GM19452 (cell line): ENCODE measurements around the gene OSER1.

Experiments
- ATAC-seq: cut with Tn5 transposase; IDR thresholded peaks from one replicate; pipeline ENCODE4 v1.9.1; 2021; ENCODE audit not compliant: unreplicated experiment

OSER1 gene

DNA sequence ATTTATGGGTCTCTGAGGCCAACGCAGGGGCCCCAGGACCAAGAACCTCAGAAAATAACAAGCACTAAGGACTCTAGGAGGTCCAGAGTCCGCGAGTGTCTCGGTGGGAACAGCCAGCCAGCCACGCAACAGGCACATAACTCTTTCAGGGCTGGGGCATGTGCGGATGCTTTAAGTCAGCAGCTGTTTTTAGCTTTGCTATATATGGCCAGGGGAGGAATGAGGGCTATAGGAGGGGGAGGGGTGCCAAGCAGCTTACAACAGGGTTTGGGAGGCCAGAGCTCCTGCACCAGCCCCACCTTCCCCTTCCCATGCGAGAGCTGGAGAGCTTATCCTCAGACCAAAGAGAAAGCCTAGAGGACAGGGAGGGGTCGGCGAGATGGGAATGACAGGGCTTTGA lies 29.8 kb downstream of the OSER1 start:
- no peak for ATAC-seq

DNA sequence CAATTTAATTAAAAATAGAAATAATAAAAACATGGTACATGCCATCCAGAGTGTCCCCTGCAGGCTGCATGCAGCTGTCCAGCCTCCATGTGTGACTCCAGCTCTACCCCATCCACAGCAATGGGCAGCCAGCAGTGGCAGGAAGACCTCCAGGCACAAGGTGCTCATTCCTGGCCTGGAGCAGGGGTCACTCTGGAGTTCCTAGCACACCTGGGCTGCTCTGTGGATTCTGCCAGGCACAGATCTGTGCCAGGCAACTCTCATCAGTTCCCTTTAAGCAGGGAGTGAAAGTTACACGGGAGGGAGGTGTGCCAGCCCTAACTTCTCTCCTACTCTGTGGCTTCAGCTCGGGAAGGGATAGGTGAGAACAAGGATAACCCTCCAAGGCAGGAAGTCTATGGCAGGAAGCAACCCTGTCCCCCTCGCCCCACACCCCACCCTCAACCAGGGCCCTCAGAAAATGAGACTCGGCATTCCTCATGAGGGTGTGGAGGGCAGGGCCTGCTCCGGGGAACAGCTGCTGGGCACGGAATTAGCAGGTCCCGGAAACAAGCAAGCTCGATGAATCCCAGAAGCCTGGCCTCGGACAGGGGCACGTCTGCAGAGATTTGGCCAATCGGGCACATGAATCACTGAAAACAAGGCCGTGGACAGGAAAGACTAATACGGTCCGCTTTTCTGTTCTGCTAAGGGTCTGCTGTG lies 33.6 kb downstream of the OSER1 start:
- no peak for ATAC-seq

DNA sequence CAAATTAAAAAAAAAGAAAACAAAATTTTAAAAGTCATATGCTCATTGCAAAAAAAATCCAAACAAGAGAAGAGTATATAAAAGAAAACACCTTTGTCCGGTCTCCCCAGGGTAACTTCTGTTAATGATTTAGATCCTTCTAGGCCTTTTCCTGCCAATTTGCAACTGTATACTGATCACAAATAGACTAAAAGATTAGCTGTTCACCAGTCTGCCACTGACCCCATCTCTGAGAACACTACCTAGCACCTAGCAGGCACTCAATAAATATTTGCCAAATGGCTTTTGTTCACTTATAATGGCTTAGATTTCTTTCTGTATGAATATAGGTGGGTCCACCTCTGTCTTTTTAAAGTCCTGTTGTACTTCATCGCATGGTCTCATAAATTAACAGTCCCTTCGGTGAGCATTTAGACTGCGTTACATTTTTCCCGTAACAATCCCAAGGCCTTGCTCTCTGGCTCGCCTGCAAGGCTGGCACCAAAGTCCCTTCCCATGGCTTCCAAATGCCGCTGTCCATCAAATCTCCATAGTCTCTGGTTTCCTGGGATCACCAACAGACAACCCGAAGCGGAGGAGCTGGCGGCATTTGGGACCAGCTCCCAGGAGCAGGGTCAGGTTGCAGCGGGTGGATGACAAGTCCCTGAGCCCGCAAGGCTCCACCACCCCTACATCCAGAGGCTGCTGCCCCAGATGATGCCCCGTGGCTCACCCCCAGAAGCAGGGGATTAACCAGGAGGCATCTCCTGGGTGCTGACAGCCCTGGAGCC lies 35.4 kb downstream of the OSER1 start:
- ATAC-seq: no peak

DNA sequence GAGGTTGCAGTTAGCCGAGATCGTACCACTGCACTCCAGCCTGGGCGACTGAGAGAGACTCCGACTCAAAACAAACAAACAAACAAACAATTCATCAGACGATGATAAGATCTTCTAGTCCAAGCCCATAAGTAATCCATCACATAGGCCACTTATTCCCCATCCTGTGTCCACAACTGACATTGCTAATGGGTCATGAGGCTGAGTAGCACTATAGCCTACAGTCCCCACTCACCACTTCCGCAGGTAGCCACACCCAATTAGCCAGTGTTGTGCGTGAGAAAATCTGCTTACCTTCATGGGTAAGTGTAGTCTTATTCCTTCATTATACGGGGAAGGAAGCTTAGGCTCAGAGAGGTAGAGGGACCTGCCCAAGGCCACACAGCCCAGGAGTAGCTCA lies 36.7 kb downstream of the OSER1 start:
- no peak for ATAC-seq

DNA sequence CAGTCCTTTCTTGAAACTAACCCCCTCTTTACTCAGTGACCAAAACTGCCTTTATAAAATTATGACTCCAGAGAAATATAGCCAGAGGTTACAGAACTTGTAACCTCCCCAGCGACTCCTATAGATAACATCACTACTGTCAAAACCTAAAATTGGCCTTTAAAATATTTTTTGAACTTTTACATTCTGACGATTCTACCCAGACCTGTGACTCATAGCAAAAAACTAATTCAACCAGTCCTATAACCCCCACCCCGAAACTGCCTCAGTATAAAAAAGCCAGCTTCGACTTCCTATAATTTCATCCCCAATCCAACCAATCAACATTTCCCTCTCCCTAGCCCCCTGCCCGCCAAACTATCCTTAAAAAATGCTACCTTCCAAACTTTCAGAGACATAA lies 37.5 kb downstream of the OSER1 start:
- no peak for ATAC-seq

DNA sequence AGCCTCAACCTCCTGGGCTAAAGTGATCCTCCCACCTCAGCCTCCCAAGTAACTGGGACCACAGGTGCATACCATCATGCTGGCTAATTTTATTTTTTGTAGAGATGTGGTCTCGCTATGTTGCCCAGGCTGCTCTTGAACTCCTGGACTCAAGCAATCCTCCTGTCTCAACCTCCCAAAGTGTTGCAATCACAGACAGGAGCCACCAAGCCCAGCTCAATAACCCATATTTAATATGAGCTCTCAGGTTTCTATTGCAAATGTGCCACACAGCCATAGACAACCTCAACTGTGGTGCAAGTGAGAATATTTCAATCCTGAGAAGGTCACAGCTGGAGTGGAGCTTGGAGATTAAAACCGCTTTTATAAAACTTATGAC lies 38.0 kb downstream of the OSER1 start:
- ATAC-seq: no peak

DNA sequence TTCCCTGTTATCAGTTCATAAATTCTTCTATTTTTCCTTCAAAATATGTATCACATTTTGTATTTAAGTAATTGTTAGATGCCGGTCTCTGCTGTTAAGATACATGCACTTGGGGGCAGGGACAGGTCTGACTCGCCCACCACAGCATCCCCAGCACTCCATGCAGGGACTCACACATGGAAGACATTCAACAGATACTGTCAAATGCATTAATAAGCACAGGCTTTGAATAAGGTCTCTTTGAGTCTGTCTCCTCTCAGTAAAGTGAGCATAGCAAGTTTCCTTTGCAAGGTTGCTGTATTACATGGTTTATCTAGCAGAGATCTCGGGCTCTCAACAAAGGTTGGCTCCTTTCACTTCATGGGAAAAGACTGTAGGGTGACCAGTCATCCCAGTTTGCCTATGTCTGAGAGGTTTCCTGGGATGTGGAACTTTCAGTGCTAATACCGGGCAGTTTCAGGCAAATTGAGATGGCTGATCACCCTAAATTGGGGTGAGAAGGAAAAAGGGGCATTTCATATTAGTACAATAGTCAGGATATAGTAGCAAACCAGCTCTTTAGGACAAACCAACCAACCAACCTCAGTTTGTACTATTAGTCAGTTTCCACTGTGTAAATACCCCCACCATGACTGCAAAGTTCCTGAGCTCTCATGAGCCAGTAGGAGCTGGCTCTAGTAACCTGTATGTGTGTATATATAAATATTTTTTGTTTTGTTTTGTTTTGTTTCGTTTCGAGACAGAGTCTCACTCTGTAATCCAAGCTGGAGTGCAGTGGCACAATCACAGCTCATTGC lies 38.6 kb downstream of the OSER1 start:
- no peak for ATAC-seq

DNA sequence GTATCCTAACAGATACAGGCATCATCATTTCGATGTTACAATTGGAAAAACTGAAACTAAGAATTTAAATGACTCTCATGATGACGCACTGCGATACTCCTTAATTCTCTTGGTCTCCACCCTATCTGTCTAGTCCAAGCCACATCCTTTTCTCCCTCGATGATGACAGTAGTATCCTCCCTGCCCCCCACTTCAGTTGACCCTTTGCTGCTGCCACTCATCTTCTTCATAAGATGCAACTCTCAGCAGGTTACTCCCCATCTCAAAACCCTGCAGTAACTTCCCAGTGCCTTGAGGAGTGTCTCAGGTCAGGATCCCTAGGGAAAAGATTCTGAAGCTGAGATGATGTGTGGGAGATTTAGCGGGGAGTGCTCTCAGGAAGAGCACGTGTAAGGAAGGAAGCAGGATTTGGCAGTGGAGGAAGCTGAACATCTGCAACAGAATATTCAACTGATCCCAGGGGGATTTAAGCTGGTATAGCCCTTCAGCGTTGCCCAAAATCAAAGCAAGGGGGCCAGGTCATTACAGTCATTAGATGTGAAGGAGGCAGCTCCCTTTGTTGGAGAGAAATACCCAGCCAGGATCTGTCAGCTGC lies 39.7 kb downstream of the OSER1 start:
- ATAC-seq: no peak

DNA sequence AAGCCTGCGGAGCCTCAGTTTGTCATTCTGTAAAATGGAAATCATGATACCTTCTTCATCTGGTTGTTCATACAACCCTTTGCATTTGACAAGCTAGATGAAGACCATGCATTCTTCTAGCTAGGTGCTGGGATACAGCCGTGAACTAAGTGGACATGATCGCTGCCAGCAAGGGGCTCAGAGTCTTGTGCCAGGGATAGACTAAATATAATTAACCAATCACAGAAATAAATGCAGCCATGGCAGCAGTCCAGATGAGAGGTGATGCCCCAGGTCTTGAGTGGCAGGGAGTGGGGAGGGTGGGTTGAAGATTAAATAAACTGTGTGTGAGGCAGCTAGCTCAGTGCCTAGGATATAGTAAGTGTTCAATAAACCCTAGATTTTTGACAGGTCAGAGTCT lies 42.8 kb downstream of the OSER1 start:
- ATAC-seq: no peak

DNA sequence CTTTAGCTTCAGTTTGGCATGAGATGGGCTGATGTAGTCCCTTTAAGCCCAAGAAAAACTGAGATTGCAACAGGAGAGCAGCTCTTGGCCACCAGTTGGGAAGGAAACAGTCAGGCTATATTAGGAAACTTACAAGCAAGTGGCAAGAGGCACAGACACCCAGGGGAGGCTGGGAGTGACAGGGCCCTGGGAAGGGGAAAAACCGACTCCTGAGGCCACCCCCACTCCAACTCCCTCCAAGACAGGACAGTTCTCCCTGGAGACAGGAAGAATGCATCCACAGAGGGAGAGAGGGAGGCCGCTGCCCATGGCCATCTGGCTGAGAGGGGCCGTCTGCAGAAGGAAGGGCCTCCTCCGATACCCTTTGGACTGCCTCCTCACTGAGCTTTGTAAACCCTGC lies 44.1 kb downstream of the OSER1 start:
- ATAC-seq: no peak

DNA sequence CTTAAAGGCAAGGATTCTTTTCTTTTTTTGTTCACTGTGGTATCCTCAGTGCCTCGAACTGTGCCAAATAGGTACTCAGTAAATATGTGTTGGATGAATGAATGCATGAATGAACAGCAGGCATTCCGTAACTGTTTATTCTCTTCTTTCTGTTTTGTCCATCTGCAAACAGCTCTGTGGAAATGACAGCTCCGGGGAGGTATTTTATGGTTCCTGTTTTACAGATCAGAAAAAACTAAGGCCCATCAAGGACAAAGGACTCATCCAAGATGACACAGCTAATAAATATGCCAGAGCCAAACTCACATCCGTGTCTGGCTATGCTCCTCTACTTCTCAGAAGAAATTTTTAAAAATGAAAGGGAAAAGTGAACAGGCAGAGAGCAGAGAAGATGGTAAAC lies 44.6 kb downstream of the OSER1 start:
- no peak for ATAC-seq

DNA sequence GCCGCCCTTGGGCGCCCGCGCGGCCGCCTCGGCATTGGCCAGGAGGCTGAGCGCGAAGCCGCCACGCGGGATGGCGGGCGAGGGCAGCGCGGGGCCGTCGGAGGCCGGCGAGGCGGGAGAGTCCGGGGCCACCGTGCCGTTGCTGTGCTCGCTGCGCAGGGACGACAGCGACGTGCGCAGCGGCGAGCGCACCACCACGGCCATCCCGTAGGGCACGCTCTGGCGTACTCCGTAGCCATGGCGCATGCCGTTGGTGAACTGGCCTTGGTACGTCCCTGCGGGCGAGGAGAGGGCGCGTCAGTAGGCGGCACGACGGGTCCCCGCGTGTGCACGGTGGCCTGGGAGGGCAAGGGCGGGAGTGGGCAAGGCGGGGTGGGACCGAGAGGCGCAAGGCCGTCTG lies 50.4 kb downstream of the OSER1 start:
- no peak for ATAC-seq

DNA sequence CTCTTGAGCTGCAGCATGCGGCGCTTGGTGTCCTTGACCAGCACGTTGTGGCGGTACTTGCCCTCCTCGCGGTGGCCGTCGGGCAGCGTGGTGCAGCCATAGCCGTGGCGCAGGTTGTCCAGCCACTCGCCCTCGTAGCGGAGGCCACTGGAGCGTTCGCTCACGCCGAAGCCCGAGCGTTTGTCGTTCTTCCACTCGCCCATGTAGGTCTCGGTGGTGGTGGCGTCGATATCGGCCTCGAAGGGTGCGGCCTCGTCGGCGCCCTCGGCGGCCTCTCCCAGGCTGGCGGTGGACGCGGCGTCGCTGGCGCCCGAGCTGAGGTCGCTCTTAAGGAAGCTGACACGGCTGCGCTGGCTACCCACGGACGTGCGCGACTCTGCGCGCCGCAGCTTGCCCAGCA lies 50.9 kb downstream of the OSER1 start:
- ATAC-seq: no peak

DNA sequence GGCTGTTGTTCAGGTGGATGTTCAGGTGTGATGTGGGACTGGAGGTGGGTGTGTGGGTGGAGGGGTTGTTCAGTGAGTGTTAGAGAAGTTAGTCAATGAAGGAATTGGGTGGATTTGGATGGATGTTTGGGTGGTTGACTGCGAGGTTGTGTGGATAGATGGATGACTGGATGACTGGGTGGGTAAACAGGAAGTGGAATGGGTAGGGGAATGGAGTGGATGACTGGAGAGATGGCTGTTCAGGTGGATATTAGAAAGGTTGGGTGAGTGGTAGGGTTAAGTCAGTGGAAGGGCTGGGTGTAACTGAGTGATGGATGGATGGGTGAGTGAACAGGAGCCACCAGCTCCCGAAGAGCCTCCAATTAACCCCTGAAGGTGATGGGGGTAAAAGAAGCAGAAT lies 51.4 kb downstream of the OSER1 start:
- ATAC-seq: no peak

DNA sequence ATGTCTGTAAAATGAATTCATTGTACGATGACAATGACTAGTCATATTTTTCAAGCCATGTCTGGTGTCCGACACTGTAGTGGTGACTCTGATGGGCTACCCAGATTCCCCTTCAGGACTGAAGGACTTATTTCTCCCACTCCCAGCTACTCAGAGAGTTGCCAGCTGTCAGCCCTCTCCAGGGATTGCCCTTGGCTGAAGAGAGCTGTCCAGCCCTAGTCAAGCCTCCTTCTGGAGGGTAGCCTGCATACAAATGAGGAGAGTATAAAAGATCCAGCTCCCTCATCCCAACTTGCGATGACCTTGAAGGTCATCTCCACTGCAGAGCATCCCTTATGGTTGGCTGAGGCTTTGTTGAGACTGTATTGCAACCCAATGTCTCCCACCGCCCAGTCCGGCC lies 53.5 kb downstream of the OSER1 start:
- no peak for ATAC-seq

DNA sequence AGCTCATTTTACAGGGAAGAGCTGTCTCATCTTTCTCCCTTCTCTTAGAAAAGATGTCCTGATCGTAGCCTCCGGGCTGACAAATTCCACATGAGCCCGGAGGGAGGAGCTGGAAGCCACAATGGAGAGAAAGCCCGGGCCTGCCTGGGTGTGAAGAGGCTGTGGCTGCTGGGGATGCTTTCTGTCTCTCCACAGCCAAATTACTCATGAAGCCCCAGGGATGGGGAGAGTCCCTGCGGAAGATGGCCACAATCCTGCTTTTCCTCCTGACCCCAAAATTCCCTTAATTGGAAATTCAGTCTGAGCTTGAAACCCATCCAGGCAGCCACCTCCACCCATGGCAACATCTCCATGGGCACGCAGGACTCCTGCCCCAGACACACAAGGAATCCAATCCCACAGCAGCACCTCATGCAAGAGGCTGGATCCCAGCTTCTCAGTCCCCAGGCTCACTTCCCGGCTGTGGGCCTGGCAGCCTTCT lies 56.0 kb downstream of the OSER1 start:
- ATAC-seq: no peak

DNA sequence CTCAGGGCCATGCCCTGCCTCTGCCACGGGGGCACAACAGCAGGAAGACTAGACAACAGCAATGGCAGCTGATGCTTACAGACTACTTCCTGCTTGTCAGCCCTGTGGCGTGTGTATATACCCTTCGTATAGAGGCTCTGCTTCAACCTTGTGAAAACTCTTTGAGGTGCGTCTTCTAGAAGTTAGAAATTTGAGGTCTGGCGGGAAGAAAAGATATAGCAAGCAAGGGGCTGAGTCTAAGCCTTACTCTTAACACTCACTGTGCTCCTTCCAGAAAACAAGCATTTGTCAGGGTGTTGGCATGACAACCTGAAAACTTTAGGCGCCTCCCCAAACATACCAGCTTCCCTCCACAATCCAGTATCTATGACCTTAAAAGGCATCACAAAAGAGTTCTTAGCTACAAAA lies 56.9 kb downstream of the OSER1 start:
- no peak for ATAC-seq

DNA sequence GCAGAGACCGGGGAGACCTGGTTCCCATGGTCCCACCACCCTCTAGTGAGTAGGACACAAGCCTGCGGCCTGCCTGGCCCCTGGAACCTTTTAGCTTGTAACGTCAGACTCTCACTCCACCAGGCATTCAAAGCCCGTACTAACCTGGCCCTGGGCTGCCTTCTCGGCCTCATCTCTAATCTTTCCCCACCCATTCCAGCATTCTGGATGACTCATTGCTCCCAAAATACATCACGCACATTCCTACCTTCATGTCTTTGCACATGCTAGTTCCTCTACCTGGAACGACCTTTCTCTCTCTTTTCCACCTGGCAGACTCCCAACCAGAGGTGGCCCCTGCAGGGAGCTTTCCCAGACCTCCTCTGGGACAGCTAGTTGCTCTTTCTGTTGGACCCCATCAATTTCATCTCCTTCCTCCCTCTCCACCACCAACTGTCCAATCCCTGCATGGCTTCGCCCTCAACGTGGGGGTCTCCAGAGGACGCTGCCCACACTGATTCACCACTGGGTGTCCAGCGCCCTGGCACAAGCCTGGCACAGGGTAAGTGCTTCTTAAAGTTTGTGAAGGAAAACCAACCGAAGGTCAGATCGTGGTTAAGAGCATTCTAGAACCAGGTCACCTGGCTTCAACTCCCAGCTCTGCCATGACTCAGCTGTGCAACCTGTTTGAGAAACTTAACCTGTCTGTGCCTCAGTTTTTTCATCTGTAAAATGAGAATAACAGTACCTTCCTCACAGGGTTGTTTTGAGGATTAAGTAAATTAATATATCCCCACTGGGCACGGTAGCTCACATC lies 58.8 kb downstream of the OSER1 start:
- no peak for ATAC-seq

DNA sequence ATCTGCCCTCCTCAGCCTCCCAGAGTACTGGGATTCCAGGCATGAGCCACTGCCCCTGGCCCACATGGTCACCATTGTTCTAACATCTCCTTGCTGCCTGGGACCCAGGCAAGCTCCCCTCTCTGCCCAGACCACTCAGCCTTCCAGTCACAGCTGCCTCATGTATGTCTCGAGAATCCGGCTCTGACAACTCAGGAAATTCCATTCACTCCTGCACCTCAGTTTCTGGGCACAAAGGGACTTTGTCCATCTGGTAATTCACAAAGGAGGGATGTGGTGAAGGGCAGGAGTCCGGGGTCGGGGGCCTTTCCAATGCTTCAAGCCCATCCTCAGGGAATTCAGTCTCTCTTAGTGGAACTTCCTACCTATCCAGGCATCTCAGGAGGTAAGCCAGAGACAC lies 64.3 kb downstream of the OSER1 start:
- no peak for ATAC-seq
